HK-2 (cell line): Measurements from ENCODE around the gene GUCY1A1.

ENCODE experiments used
- DNase-seq: peaks from one replicate; pipeline ENCODE4 v3.0.0-alpha.2; 2018; ENCODE audit not compliant: unreplicated experiment

GUCY1A1 gene

DNA sequence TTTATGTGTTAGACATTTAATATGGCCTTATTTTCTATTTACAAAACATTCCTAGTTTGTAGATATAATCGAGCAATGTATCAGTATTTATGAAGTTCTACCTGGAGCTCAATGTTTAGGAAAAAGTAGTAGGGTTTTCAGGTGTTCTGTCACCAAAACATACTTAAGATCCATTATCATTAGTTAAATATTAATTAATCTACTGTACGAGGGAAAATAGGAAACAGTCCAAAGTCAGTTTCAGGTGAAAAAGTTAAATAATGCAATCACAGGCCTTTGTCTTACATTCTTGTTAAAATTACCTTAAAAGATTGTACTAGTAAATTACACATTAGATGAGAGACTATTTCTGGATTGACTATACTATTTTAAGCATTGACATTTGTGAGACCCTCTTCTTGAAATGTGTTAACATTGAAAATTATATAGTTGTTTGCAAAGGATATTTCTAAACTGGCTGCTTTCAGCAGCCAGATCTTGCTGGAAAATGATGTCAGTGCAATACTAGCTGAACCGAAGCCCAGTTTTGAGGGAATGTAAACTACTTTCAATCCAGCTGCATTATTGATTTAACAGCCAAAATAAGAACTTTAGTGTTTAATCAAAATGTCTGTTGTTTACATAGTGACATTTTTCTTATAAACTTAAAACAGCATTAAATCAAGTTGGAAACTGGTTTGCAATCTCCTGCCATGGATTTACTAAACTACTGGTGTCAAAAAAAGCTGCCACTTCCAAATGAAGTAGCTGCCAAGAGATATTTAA lies 111.5 kb downstream of the GUCY1A1 start:
- DNase-seq, result no peak

DNA sequence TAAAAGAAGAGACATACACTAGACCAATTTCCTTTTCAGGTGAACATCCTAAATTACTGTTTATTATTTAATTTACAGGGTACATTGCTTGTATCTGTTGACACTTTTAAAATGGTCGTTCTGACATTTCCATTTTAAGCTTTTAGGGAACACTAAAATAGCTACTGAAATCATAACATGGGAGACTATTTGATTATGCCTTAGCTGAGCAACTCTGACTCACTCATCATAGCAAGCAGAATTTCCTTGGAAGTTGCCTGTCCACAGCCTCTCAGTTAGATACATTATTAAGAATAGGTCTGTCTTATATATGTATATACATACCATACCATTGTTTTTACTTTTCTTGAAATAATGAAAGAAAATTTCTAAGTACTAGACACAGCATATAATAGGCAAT lies 114.1 kb downstream of the GUCY1A1 start:
- no peak for DNase-seq

DNA sequence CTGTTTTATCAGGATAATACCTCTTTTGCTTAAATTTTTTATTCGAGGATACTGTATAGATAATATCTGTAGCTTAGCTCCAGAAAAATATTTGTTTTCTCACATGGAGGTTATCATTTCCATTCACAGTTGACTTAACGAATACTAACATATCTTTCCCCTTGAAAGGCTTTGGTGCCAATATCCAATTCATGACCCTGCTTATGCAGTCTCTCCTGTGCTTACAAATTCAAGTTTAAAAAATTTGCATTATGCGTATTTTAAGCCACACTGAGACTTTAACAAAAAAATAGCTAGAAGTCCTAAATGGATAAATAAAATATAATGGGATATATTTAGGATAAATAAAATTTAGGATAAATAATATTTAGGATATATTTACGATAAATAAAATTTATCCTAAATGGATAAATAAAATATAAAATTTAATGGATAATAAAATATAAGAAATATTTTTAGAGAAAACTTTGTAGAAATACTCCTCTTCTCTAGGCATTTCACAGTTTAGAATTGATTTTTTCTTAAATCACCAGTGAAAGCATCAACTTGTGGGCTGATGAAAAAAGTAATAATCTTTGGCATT lies 114.7 kb downstream of the GUCY1A1 start:
- no peak for DNase-seq
